ENCODE data around the gene DENND5A. TPM values are rescaled to one million over a fixed set of nuclear protein-coding genes. Genes with fewer than 3 reads are reported as not detected.

The DENND5A gene
- total and polyA plus RNA-seq, 2 of the 8 experiments (the other 6 are each of a cell fraction or from before 2014, with no cell fraction given), result 65.7 to 139 TPM

- POLR2A ChIA-PET (ENCODE audit: partially characterized antibody), result interaction anchor here (0.6 to 1.6 kb wide), 2 partner anchors 15 to 274 kb away, joined by 3 to 4 read pairs; no protein-coding TSS in a partner anchor
- Histone ChIP-seq H3K56ac (replicated peaks; ENCODE audit: insufficient read length, low read depth, low read length) (no peak overlapping the region), H2BK15ac (ENCODE audit: low read length) (no peak overlapping the region), H2BK12ac (ENCODE audit: low read depth, low read length) (no peak overlapping the region), H4K20me1 (replicated peaks in 1 of 2; ENCODE audit: control insufficient read depth in 1 of 2, insufficient read depth in 2 of 2, low read length in 2 of 2) (no peaks in the 10 kb centered on the region), H2BK5ac (ENCODE audit: low read depth, low read length) (no peak overlapping the region), H2BK20ac (ENCODE audit: low read length) (no peak overlapping the region), H3K27ac (ENCODE audit: low read depth, low read length) (no peak overlapping the region), H3K14ac (ENCODE audit: insufficient read length) (no peak overlapping the region), H3K18ac (ENCODE audit: extremely low read depth, low read length) (no peak overlapping the region), H4K8ac (ENCODE audit: extremely low read depth, insufficient read depth, low read length) (peak overlapping the region; percentile 2; the same call in 1 of the 2 replicates), H2AK5ac (ENCODE audit: low read depth, low read length) (no peak overlapping the region), H3K4me1 (replicated peaks in 1 of 4; ENCODE audit: control insufficient read depth in 3 of 4, insufficient read depth in 4 of 4, low read length in 3 of 4) (peaks cover 1 to 4% (median 3%) of the 10 kb centered on the region in 4 experiments; a peak in 5 of 7 replicates), H3K23me2 (ENCODE audit: low read depth, low read length) (peaks cover 7% of the 10 kb centered on the region; the same call in 1 of the 2 replicates), H3K27me3 (replicated peaks in 1 of 4; ENCODE audit: control insufficient read depth in 3 of 4, extremely low read depth in 1 of 4, insufficient read depth in 3 of 4, low read length in 3 of 4) (peaks cover 11 to 36% (median 30%) of the 10 kb centered on the region in 4 experiments), H3K4me2 (ENCODE audit: insufficient read depth in 1 of 2, low read depth in 2 of 2, low read length in 2 of 2) (peak overlapping the region; percentile 54 to 88), H3K36me3 (ENCODE audit: control insufficient read depth in 2 of 4, insufficient read depth in 4 of 4, low read length in 3 of 4) (no peaks in the 10 kb centered on the region), H2AFZ (ENCODE audit: low read length) (no peak overlapping the region), H4K91ac (replicated peaks; ENCODE audit: insufficient read length, low read length) (no peak overlapping the region), H3K79me1 (ENCODE audit: low read depth, low read length) (no peaks in the 10 kb centered on the region), H3K4me3 (ENCODE audit: extremely low read depth in 1 of 4, insufficient read depth in 2 of 4, low read depth in 3 of 4, low read length in 4 of 4) (peak overlapping the region; percentile 23 to 70 (median 42)), H3K79me2 (ENCODE audit: control insufficient read depth in 1 of 2, insufficient read depth in 2 of 2, low read length in 2 of 2) (no peaks in the 10 kb centered on the region), H4K5ac (ENCODE audit: insufficient read length, low read depth, low read length) (no peak overlapping the region), H2BK120ac (replicated peaks; ENCODE audit: low read depth, low read length) (no peak overlapping the region), H3K23ac (ENCODE audit: insufficient read length) (no peak overlapping the region), H3K9me3 (ENCODE audit: insufficient read depth in 2 of 2, low read depth in 1 of 2, low read length in 1 of 2) (no peaks in the 10 kb centered on the region), H3K9ac (replicated peaks in 1 of 4; ENCODE audit: extremely low read depth in 1 of 4, low read depth in 3 of 4, low read length in 3 of 4) (no peak overlapping the region), H3K4ac (replicated peaks; ENCODE audit: insufficient read length, low read depth, low read length) (no peak overlapping the region)
- CTCF ChIA-PET (ENCODE audit: partially characterized antibody), result interaction anchor here (1.1 to 12.2 kb wide), 3 partner anchors 16 to 45 kb away, joined by 3 to 177 read pairs (median 10); no protein-coding TSS in a partner anchor
- WGBS, 2 experiments (ENCODE audit: extremely low coverage in 1 of 2, insufficient coverage in 1 of 2, insufficient read length in 1 of 2, insufficient replicate concordance in 2 of 2, low coverage in 1 of 2, low lambda C conversion rate in 2 of 2, missing lambda C conversion rate in 1 of 2), result 40% methylated on average over 14 of the region's 20 CpGs; no CpG with 5 or more reads in 1 of the 2 experiments
- no peak for FAIRE-seq
- TF ChIP-seq SIRT6 (IDR thresholded peaks at IDR 0.05; ENCODE audit: low read length), result no peak
- TF ChIP-seq POLR2A (IDR thresholded peaks at IDR 0.05; ENCODE audit: control extremely low read depth in 1 of 2, low read depth in 2 of 2, low read length in 2 of 2), result no peak
- TF ChIP-seq POLR2AphosphoS5 (IDR thresholded peaks at IDR 0.05; ENCODE audit: low read depth, low read length), result no peak
- no peak for TF ChIP-seq NRF1 (IDR thresholded peaks at IDR 0.05; ENCODE audit: low read depth, low read length)
- TF ChIP-seq CBX5 (IDR thresholded peaks at IDR 0.05; ENCODE audit: low read depth, low read length), result no peak
- TF ChIP-seq ATF2 (IDR thresholded peaks at IDR 0.05; ENCODE audit: low read length), result no peak
- no peak for TF ChIP-seq TAF7 (optimal IDR thresholded peaks at IDR 0.05; ENCODE audit: borderline replicate concordance, low read depth, low read length)
- no peak for DNase-seq (ENCODE audit: low read depth in 1 of 2, low spot score in 2 of 2)
These were observed 174.6 kb downstream of the DENND5A start for GRCh38 chr11:9090488-9091043.

Data from H1 (cell line).